VCaP (cell line): ENCODE measurements around the gene ZBTB20.

Experiments
- H3K27ac ChIP-seq: fragments of 450-650 bp; 2 replicates; pipeline ENCODE4 v1.5.1; 2017
- TF ChIP-seq, protein P1 (sequence below): fragments of 450-650 bp; conservative IDR thresholded peaks from 2 replicates; pipeline ENCODE4 v1.5.1; 2017; ENCODE audit warnings: mild to moderate bottlenecking, moderate library complexity

The ZBTB20 gene

GRCh38 chr3:115165701-115166100 is 18.6 kb upstream of the ZBTB20 start:
- no peak overlapping the region for H3K27ac ChIP-seq
- TF ChIP-seq, protein P1, sequence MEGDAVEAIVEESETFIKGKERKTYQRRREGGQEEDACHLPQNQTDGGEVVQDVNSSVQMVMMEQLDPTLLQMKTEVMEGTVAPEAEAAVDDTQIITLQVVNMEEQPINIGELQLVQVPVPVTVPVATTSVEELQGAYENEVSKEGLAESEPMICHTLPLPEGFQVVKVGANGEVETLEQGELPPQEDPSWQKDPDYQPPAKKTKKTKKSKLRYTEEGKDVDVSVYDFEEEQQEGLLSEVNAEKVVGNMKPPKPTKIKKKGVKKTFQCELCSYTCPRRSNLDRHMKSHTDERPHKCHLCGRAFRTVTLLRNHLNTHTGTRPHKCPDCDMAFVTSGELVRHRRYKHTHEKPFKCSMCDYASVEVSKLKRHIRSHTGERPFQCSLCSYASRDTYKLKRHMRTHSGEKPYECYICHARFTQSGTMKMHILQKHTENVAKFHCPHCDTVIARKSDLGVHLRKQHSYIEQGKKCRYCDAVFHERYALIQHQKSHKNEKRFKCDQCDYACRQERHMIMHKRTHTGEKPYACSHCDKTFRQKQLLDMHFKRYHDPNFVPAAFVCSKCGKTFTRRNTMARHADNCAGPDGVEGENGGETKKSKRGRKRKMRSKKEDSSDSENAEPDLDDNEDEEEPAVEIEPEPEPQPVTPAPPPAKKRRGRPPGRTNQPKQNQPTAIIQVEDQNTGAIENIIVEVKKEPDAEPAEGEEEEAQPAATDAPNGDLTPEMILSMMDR, result no peak

DNA sequence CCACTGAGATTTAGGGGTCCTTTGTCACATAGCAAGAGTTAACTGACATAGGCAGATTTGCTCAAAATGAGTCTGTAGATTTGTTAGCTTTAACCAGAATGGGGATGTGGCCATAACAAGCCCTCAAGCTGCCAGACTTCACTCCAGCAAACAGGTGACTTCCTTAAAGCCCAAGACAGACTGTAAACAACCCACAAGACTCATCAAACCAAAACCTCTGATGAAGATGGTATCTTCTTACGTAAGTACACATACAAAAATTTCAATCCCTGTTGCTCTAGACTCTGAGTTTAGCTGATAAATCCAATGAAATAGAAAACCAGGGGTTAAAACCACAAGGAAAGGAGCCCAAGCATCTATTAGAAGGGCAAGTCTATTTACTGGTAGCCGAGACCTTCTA is 18.2 kb upstream of the ZBTB20 start:
- TF ChIP-seq, protein P1, result no peak
- no peak overlapping the region for H3K27ac ChIP-seq

DNA sequence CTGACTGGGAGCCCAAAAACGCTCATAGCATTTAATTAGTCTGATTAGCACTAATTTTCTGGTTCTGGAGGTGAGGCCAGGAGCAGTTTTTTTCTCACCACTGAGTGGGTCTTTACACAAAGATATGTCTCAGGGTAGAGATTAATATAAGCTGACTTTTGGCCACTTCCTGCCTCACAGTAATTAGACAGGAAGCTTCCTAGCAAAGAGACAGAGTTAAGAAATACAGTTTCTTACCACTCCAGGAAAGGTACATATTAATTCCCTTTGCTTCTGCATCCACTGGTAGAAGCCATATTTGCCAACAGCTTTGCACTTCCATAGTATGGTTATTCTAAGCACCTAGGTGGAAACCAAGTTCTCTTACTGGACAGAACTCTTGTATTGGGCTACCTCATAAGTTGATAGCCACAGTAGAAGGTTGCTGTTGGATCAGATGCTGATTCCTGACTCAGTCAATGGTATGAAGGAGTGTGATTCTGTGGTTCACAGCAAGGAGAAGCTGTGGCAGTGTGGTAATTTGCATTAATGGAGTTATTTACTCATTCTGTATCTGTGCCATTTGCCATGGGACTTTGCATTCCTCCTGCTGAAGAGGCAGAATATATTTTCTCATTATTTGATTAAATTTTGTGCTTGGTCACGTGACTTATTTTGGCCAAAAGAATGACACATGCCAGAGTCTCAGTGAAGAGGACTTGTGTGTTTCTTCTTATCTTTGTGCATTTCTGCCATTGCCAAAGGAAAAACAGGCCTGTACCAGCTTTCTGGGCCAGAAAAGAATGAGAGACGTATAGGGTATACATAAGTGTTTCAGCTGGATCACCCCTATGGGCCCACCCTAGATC is 17.5 kb upstream of the ZBTB20 start:
- TF ChIP-seq, protein P1, result no peak
- H3K27ac ChIP-seq, result no peak overlapping the region

DNA sequence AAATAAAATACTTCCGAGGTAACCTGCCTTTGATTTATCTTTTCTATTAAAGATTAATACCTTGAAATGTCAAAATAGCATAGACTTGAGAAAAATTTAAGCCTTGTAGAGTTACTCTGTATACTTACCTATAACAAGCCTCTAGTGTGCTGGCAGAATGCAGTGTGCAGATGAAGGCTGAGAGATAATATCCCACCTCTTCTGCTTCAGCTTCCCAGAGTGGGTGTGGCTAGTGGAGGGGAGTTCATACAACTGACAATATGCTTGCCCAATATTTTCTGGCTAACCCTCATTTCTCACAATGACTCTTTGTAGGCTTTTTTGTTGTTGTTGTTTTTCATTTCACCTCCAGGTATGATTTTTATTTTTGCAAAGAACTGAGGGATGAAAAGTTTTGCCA is 15.7 kb upstream of the ZBTB20 start:
- no peak overlapping the region for H3K27ac ChIP-seq
- TF ChIP-seq, protein P1, result no peak

DNA sequence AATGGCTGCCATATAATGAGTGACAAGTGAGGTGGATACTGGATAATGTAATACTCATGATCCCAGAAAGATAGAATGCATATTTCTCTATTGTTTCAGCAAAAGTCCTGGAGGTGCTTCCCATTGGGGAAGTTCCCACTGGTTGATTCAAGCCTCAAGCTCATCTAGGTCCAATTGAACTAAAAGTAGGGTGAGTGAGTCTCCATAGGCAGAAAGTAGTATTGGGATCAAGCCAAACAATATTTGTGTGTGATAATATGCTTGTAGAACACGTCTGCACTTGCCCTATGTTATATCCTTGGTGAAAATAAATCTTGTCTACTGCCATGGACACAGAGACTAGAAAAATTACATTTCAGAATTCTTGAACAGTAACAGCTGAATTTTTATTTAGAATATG is 14.8 kb upstream of the ZBTB20 start:
- H3K27ac ChIP-seq, result no peak overlapping the region
- TF ChIP-seq, protein P1, result no peak

DNA sequence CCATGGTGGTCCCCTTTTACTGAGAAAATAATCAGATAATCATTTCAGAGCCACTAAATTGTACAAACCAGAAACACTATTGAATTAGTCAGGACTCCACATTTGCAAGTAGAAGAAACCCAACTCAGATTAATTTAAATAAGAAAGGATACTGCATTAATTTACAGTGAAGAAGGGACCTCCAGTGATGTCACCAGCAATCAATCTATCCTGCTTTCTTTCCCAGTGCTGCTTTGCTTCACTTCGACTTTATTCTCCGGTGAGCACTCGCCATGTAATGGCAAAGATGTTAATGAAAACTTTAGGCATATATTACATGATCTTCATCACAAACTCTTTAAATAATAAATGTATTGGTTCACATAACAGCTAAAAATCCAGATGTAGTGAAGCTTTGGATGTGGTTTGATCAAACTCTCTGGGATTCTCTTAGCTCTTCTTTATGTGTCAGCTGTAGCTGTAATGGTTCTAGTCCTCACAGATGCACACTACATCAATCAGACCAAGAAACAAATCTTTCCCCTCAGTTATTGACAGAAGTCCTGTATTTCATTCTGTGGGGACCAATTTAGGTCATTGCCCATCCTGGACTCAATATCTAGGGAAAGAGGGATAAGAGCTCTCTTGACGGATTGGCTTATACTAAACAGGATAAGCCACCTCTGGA is 14.2 kb upstream of the ZBTB20 start:
- TF ChIP-seq, protein P1, result no peak
- no peak overlapping the region for H3K27ac ChIP-seq

DNA sequence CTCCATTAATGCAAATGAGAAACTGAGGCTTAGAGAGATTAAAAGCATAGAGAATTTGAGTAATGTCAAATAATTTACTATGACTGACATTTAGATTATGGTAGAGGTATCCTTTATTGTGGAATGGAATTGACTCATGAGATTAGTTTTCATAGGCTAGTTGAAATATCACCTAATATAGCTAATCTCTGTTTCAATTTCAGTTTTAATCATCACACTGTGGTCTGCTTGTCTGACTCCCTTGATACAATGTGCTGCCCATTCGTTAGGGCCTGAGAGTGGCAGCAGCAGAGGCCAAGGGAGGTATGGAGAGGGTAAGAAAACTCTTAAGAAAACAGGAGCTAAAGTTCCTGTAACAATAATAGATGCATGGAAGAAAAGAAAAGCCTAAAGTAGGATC is 13.2 kb upstream of the ZBTB20 start:
- no peak overlapping the region for H3K27ac ChIP-seq
- TF ChIP-seq, protein P1, result no peak
